DND-41 (cell line): Measurements from ENCODE around the gene TMA16.

Source experiments
- CTCF ChIP-seq: IDR thresholded peaks from 2 replicates; pipeline ENCODE4 v1.5.1; 2012; ENCODE audit warnings: borderline replicate concordance, low read length, moderate library complexity, mild to moderate bottlenecking; ENCODE audit not compliant: poor library complexity, severe bottlenecking; ENCODE audit errors: extremely low read depth
- EZH2 ChIP-seq: IDR thresholded peaks from 3 replicates; pipeline ENCODE4 v1.6.1; 2012; ENCODE audit warnings: borderline replicate concordance, low read depth, mild to moderate bottlenecking, moderate library complexity, low read length, inconsistent platforms; ENCODE audit not compliant: severe bottlenecking

GRCh38 chr4:163540448-163540847, 46.0 kb downstream of the TMA16 start:
- no peak for TF ChIP-seq CTCF
- no peak for TF ChIP-seq EZH2
